ENCODE measurements around the gene FERMT3. TPM values are rescaled to one million over a fixed set of nuclear protein-coding genes. Genes with fewer than 3 reads are reported as not detected.

Gene FERMT3
- total RNA-seq, 1 donor from 2014 or later, result 1.4 TPM

DNA sequence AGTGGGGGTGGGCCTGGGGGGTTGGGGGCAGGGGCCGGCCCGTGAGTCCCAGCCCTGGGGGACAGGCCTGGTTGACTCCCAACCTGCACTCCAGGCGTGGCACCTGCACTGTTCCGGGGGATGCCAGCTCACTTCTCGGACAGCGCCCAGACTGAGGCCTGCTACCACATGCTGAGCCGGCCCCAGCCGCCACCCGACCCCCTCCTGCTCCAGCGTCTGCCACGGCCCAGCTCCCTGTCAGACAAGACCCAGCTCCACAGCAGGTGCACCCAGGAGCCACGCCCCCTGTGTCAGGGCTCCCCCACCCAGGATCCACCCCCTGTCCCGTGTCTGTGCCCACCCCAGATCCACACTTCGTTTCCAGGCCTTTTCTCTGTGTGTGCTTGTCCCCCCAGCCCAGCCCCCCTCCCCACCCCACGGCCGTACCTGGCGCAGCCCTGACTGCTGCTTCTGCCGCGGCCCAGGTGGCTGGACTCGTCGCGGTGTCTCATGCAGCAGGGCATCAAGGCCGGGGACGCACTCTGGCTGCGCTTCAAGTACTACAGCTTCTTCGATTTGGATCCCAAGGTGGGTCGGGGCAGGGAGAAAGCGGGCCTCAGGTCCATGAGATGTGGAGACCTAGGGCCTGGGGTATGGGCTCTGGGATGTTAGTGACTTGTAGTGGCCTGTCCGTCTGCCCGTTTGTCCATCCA, 4.8 kb downstream of the FERMT3 start:
- Mint-ChIP-seq H3K4me3 (ENCODE audit: unreplicated experiment) (no peak overlapping the region), H3K9me3 (ENCODE audit: unreplicated experiment) (no peaks in the 10 kb centered on the region), H3K27me3 (ENCODE audit: unreplicated experiment) (no peaks in the 10 kb centered on the region), H3K36me3 (ENCODE audit: unreplicated experiment) (no peaks in the 10 kb centered on the region), H3K27ac (ENCODE audit: unreplicated experiment) (no peak overlapping the region), H3K4me1 (ENCODE audit: unreplicated experiment) (peaks cover 7% of the 10 kb centered on the region)
- no peak for DNase-seq (ENCODE audit: extremely low spot score, unreplicated experiment)
- no peak for TF ChIP-seq CTCF (IDR thresholded peaks at IDR 0.05)

- H3K9me3 Mint-ChIP-seq (ENCODE audit: unreplicated experiment), result no peaks in the 10 kb centered on the region
- DNase-seq (ENCODE audit: extremely low spot score, unreplicated experiment), result no peak
- H3K27me3 Mint-ChIP-seq (ENCODE audit: unreplicated experiment), result no peaks in the 10 kb centered on the region
- H3K4me3 Mint-ChIP-seq (ENCODE audit: unreplicated experiment), result no peak overlapping the region
- no peaks in the 10 kb centered on the region for H3K36me3 Mint-ChIP-seq (ENCODE audit: unreplicated experiment)
- no peak for TF ChIP-seq CTCF (IDR thresholded peaks at IDR 0.05)
- no peaks in the 10 kb centered on the region for H3K4me1 Mint-ChIP-seq (ENCODE audit: unreplicated experiment)
- no peak overlapping the region for H3K27ac Mint-ChIP-seq (ENCODE audit: unreplicated experiment)
These were observed 10.4 kb downstream of the FERMT3 start for GRCh38 chr11:64216879-64217278.

- TF ChIP-seq CTCF (IDR thresholded peaks at IDR 0.05), result no peak
- Mint-ChIP-seq H3K9me3 (ENCODE audit: unreplicated experiment) (no peaks in the 10 kb centered on the region), H3K27ac (ENCODE audit: unreplicated experiment) (no peak overlapping the region), H3K4me3 (ENCODE audit: unreplicated experiment) (no peak overlapping the region), H3K4me1 (ENCODE audit: unreplicated experiment) (no peaks in the 10 kb centered on the region), H3K36me3 (ENCODE audit: unreplicated experiment) (no peaks in the 10 kb centered on the region), H3K27me3 (ENCODE audit: unreplicated experiment) (no peaks in the 10 kb centered on the region)
- no peak for DNase-seq (ENCODE audit: extremely low spot score, unreplicated experiment)
These were observed 12.3 kb downstream of the FERMT3 start for GRCh38 chr11:64218628-64219353.

DNA sequence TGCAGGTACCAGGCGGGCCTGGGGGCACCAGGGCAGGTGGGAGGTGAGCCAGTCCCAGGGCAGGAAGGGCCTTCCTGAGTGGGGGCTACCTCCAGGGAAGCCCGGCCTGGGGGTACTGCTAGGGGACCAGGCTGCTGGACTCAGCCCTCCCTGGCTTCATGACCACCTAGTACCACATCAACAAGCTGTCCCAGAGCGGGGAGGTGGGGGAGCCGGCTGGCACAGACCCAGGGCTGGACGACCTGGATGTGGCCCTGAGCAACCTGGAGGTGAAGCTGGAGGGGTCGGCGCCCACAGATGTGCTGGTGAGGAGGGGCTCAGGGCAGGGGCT, 12.8 kb downstream of the FERMT3 start:
- Mint-ChIP-seq H3K9me3 (ENCODE audit: unreplicated experiment) (no peaks in the 10 kb centered on the region), H3K27me3 (ENCODE audit: unreplicated experiment) (no peaks in the 10 kb centered on the region), H3K4me3 (ENCODE audit: unreplicated experiment) (no peak overlapping the region), H3K4me1 (ENCODE audit: unreplicated experiment) (peaks cover 2% of the 10 kb centered on the region), H3K27ac (ENCODE audit: unreplicated experiment) (no peak overlapping the region), H3K36me3 (ENCODE audit: unreplicated experiment) (no peaks in the 10 kb centered on the region)
- no peak for DNase-seq (ENCODE audit: extremely low spot score, unreplicated experiment)
- no peak for TF ChIP-seq CTCF (IDR thresholded peaks at IDR 0.05)

GRCh38 chr11:64219755-64220154, 13.2 kb downstream of the FERMT3 start:
- no peaks in the 10 kb centered on the region for H3K9me3 Mint-ChIP-seq (ENCODE audit: unreplicated experiment)
- no peak for DNase-seq (ENCODE audit: extremely low spot score, unreplicated experiment)
- no peaks in the 10 kb centered on the region for H3K27me3 Mint-ChIP-seq (ENCODE audit: unreplicated experiment)
- no peak overlapping the region for H3K27ac Mint-ChIP-seq (ENCODE audit: unreplicated experiment)
- H3K36me3 Mint-ChIP-seq (ENCODE audit: unreplicated experiment), result no peaks in the 10 kb centered on the region
- H3K4me3 Mint-ChIP-seq (ENCODE audit: unreplicated experiment), result no peak overlapping the region
- TF ChIP-seq CTCF (IDR thresholded peaks at IDR 0.05), result no peak
- H3K4me1 Mint-ChIP-seq (ENCODE audit: unreplicated experiment), result peaks cover 2% of the 10 kb centered on the region

Measured in osteocyte (in vitro differentiated cells).